ENCODE measurements around the gene SCRN2.

SCRN2 gene

DNA sequence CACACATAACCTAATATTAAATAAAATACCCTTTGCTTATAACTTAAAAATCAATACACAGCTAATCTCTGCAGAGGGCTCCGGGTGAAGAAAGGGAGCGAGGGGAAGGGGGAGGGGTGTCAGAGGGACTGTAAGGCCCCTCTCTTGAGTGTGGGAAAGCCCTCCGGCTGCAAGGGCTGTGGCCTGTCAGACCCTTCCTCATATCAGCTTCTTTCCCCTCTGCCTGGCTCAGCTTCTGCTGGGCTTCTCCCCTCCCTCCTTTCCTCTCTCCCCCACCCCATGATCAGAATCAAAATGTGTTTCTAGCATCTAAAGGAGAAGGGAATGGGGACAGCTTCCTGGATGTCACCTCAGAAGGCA, 4.6 kb upstream of the SCRN2 start:
- DNase-seq = no peak

DNA sequence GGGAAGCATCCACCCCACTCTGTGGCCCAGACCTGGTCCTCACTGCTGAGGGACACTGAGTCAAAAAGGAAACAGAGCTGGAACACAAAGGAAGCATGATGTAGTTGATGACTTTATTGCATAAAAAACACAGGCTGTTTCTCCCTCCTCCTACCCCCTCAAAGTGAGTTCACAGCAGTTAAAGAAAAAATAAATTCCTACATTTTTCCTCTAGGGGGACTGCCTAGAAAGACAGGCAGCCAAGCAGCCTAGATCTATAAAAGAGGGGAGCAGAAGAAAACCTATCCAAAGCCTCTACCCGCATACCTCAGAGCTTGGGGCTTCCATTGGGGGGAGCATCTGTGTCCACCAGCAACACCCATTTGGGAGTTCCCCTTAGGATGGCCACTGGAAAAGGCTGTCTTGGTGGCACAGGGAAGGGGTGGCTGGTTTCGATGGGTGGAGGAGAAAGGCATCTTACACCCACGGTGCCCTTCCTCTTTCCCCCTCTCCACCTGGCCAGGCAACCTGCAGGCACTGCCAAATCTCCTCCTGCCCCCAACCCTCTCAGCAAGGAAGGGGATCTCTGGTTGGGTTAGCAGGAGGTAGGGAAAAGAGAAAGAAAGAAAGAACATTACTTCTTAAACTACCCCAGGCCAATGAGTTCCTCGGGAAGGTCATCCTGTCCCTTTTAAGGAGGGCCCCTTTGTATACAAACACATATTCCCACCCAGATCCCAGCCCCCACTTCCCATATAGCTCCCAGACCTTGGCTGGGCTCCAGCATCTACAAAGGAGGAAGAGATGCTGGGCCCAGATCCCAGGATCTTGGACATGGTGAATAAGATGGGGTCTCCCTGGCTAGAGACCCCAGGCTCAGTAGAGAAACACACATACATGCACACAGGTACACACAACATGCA, 4.0 kb upstream of the SCRN2 start:
- DNase-seq = peak; percentile 26

- DNase-seq = peak; percentile 36
These were observed 3.2 kb upstream of the SCRN2 start for GRCh38 chr17:47844227-47844626.

DNA sequence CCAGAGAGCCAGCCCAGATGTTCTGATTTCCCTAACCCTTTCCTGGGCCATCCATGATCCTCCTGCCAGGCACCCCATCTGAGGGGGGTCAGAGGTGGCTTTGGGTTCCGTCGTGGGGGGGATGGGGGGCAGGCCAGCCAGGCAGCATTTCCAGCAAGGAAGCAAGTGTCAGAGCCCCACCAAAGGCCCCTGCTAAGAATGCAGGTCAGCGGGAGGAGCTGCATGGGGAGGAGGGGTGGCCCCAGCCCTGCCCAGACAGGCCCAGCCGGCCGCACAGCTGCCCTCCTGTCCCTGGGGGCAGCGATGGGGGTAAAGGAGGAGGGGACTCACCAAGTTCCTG, 2.3 kb upstream of the SCRN2 start:
- DNase-seq = no peak

DNA sequence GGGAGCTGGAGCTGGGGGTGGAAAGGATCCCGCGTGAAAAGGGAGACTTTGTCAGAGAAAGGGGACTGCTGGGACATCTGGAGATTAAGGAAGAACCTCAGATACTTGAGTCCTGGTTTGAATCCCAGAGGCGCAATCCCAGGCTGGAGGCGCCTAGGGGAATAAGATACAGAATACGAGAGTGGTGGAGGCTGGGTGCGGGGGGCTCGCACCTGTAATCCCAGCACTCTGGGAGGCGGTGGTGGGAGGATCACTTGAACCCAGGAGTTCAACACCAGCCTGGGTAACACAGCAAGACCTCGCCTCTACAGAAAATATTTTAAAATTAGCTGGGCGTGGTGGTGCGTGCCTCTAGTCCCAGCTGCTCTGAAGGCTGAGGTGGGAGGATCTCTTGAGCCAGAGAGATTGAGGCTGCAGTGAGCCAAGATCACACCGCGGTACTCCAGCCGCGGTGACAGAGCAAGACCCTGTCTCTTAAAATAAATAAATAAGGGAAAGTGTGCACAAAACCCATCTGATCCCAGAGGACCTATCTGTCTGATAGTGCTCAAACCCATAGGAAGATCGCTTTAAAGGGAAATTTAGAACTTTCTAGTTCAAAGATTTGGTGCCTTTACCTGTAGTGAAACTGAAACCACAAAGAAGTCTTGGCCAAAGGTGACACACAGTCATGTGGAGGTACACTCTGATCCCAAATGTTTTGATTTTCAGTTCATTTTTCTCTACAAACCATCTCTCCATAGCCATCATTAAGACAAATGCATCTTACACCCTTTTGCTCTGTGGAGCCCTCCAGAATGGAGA, 617 bp upstream of the SCRN2 start:
- no peak for DNase-seq

GRCh38 chr17:47840001-47840741, 902 bp downstream of the SCRN2 start:
- no peak for DNase-seq

DNA sequence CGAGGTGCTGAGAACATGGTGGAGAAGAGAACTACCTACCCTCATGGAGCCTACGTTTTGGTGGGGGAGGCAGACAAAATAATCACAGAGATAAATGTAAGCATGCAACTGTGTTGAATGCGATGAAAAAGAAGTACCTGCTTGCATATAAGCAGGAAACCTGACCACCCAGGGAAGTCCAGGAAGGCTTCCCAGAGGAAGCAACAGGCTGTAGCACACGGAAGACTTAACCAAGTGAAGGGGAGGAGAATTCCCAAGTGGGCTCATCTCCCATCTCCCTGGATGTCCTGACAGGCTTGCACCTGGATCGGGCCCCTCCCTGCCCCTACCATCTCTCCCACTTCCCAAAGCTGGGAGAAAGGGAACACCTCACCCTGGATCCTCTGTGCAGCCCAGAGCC, 2.0 kb downstream of the SCRN2 start:
- no peak for DNase-seq

- no peak for DNase-seq
These were observed 2.4 kb downstream of the SCRN2 start for GRCh38 chr17:47838636-47839035.

DNA sequence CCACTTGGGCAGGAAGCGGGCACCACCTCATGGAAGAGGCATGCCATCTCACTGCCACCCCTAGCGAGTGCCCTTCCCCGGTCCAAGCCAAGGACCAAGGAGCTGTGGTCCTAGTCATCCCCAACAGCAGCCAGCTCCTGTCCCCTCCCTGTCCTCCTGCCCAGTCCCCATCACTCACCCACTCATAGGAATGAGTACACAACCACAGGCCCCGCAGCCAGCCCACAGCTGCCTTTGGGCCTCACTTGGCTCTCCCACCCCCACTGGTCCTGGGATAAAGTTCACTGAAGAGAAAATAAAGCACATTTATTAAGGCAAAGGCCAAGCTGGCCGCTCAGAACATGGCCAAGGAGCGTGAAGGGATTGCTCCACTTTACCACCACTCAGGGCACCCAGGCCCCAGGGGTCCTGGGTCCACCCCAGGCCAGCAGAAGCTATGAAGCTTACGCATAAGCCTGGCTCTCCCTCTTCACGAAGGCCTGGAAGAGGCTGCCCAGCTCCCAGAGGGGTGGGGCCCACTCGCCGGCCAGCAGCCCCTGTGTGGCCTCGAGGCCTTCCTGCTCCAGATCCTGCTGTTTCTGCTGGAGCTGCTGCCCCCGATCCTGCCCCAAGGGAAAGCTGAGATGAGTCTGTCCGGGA, 3.6 kb downstream of the SCRN2 start:
- DNase-seq = no peak

- no peak for DNase-seq
These were observed 4.5 kb downstream of the SCRN2 start for GRCh38 chr17:47836601-47837000.

GRCh38 chr17:47834756-47835155, 6.3 kb downstream of the SCRN2 start:
- DNase-seq = no peak

- no peak for DNase-seq
These were observed 9.1 kb downstream of the SCRN2 start for GRCh38 chr17:47831934-47832327.

DNA sequence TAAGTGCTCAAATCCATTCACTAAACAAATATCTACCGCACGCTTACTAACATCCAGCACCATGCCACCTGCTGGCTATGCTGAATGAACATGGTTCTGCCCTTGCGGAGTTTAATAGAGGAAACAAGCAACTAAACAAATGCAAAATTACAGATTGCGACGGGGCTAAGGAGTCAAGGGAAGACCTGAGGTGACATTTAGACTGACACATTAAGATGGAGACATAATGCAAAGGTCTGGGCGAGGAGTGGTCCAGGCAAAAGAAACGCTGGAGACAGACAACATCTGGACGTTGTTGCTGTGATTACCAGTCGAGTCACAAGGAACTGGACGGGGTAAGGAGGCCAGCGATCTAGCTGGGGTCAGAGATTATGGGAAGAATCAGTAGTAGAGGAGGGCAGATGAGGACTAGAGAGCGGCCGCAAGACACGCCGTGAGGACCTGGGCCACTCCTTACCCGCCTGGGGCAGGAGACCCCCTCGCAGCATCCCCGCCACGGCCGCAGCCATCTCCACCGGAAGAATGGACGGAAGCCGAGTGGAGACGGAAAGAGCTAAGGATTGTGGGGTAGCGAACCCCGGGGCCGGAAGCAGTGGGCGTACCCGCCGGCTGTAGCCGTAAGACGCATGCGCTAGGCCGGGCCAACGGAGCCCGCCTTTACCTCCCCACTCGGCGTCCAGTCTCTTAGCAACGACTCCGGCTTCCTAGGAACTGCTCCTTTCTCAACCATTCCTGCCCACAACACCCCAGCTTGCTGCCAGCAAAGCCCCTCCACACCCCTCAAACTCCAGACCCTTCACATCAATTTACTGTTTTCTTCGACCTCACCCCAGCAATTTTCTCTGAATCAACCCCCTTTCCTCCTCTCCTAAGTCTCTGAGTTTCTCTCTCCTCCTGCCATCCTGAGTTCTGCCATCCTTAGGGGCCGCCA, 9.8 kb downstream of the SCRN2 start, which contains the start of the genes LRRC46 and MRPL10:
Gene LRRC46 (plus strand): TSS at position 668 of the 931 bp plus-strand sequence. CDS start 320 bp downstream, outside the sequence.
Gene MRPL10 (minus strand): TSS at position 539 of the 931 bp plus-strand sequence. CDS start 30 bp downstream, at position 509.
- peak; percentile 92 for DNase-seq

DNA sequence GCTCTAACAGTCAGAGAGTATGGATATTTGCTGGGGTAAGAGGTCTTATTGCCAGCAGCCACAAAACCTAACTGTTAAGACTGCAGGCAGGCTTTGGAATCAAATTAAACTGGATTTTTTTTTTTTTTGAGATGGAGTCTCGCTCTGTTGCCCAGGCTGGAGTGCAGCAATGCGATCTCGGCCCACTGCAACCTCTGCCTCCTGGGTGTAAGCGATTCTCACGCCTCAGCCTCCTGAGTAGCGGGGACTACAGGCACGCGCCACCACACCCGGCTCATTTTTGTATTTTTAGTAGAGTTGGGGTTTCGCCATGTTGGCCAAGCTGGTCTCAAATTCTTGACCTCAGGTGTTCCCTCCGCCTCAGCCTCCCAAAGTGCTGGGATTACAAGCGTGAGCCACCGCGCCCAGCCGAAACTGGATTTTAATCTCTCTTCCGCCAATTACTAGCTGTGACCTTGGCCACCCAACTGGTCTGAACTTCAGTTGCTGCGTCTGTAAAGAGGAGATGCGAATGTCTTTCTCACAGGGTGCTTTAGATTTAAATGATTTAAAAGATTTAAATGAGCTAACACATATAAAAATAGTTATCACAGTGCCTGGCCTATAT, 10.6 kb downstream of the SCRN2 start:
- no peak for DNase-seq

- no peak for DNase-seq
These were observed 11.2 kb downstream of the SCRN2 start for GRCh38 chr17:47829870-47830269.

DNA sequence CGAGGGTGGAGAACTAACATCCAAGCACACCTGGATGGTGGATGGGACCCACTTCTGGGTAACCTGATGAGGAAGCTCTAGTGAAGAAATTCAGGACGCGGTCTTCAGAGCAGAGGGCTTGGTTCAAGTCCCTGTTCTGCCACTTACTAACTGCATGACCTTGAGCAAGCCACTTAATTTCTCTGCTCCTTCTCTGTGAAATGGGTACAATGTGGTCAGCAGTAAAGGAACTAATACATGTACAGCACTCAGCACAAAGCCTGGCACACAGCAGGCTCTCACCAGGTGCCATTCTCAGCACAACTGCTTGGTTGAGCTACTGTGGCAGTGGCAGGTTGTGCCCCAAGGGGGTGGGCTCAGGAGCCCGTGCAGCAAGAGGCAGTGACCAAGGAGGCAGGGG, 17.6 kb downstream of the SCRN2 start:
- no peak for DNase-seq

DNA sequence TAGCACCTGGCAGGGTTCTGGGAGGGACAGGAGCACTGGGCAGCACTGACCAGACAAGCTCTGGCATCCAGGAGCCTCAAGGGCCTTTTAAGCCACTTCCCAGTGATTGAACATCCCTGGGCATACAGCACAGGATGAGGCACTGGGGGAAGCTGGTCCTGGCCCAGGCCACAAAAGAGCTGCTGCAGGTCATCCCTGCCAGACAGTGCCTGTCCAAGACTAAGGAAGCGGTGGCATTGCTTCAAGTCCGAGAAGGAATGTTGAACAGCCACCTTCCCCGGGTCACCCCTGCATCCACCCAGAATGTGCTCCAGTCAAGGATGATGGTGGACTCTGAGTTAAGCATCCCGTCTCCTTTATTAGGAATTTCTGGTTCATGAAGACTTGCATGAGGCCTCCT, 18.3 kb downstream of the SCRN2 start:
- no peak for DNase-seq

DNA sequence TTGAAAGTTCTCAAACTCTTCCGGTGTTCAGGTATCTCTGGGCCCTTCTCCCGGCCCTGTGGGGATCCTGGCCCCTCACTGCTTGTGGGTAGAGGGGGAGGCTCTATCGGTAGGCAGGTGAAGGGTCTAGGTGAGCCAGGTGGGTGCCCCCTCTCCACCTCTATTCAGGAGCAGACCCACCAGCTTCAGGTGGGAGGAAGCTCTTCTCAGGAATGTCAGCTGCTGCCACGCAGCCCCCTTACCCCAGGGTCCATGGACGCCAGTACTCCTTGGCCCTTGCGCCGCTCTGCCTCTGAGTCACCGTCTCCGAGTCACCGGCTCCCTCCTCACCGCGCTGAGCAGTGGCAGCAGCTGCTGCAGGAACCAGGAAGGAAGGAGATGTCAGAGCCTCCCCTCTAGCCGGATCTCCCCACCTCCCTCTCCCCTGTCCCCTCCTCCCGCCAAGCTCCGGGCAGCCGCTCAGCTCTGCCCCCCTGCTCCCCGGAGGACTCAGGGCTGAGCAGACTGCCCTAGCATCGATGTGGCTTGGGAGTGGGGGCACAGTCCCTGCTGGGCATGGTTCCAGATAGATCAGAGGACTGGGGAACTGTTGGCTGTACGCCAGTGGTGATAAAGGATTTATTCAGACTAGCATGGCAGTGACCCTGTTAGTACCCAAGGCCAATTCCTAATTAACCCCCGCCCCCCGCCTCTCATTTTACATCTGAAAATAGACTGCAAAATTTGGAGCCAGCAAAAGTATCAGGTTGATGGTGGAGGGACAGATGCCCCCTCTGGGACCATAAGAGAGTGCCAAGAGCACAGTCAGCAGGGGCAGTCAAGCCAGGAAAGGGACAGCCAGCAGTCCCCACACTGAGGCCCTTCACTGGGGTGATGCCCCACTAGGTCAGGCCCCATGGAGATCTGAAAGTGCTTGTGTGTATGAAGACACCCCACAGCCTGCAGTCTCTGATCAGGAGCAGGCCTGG, 19.4 kb downstream of the SCRN2 start, which contains the start of gene OSBPL7:
Gene OSBPL7 (minus strand): TSS at position 371 of the 968 bp plus-strand sequence. CDS start 1,516 bp downstream, outside the sequence.
- DNase-seq = peak; percentile 86

DNA sequence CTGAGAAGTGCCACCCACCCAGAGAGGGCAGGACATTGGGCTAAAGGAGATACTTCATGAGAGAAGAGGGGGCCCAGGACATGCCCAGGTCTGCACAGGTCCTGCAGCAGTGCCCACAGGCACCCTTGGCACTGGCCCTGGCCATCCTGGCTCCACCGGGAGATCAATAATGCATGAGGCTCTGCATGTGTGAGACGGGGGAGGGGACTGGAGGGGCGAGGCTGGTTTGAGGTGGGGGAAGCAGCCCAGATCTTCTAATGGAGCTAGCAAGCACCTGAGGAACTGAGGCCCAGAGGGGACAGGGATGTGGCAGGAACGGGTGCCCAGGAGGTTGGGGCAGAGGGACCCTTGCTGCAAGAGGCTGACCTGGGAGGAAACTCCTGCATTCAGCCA, 20.0 kb downstream of the SCRN2 start:
- no peak for DNase-seq

All from fibroblast of skin of scalp (primary cell).